DMS53 treated with DMSO at 0.1 percent for 48 hours (cell line): ENCODE measurements around the gene FAM124A.

Source experiments
- DNase-seq: peaks from one replicate; lab custom pipeline; 2025; ENCODE audit not compliant: unreplicated experiment; lab: John Stamatoyannopoulos, UW

The FAM124A gene

DNA sequence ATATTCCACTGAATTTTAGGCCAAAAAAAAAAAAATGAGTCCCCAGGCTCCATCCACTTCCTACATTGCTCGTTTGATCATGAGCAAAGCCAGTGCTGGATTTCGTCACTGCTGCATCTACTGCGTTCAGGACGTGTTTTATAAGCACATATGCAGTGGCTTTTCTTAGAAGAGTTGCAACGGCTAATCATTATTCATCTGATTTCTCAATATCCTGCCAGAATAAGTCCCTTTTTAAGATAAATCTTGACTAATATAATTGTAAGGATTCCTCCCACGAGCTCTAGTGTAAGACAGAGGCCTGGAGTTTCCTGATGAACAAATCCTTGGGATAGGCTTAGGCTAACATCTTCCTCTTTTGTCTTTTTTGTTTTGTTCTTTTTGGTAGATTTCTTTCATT lies 19.5 kb downstream of the FAM124A start:
- no peak for DNase-seq

DNA sequence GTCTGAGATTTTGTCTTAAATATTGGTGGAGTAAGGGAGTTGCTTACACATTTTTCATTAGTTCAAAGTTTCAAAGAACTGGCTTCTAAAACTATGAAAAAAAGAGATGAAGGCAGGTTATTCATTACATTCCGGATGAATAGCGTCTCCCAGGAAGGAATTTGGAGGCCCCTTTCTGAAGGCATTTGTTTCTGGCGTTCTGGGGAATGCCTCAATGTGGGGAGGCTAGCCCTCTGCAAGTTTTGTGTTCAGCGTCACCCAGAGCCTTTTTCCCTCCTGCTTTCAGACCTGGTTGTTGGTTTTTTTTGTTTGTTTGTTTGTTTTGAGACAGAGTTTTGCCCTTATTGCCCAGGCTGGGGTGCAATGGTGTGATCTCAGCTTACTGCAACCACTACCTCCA lies 21.0 kb downstream of the FAM124A start:
- DNase-seq = no peak

DNA sequence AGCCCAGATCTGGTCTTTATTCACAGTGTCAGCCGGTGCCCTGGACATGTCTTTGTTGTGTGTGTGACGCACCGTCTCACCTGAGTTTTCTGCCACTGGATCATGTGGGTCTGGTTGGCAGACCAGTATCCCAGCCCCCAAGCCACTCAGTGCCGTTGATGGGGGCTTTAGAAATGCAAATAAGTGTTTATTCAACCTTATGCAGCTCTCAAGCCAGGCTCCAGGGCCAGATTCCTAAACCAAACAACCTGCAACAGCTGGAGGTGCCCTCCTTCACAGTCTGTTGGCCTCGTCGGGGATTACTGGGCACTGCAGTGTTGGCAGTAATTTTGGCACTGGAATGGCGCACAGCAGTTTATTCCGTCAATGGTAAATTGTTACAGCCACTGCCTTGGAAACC lies 21.6 kb downstream of the FAM124A start:
- no peak for DNase-seq

DNA sequence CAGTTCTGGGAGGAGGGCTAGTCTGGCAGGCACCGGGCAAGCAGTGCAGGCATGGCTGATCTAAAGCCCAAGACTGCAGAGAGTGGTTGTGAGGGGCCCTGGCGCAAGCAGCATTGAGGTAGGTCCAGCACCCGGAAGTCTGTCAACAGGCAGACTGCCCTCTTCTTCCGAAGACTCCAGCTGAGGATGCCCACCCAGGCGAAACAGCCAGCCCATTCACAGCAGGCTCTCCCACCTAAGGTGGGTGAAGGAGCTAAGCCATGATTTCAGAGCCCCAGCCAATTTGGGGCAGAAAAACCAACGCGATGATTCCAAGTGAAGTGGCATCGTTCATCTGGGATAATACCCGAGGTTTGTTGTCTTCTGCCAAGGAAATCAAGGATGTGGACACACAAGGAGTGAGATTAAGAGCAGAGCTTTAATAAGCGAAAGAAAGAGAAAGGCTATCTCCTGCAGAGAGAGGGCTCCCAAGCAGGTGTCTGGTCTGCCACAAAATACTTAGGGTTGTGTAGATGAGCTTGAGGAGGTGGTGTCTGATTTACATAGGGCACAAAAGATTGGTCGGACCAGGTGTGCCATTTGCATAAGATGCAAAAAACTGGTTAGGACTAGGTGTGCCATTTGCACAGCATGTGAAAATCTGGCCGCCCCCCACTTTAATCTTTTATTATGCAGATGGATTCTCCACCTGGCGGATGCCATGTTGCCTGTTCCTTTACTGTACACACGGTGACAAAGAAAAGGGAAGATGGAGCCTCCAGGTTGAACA lies 22.6 kb downstream of the FAM124A start:
- no peak for DNase-seq

DNA sequence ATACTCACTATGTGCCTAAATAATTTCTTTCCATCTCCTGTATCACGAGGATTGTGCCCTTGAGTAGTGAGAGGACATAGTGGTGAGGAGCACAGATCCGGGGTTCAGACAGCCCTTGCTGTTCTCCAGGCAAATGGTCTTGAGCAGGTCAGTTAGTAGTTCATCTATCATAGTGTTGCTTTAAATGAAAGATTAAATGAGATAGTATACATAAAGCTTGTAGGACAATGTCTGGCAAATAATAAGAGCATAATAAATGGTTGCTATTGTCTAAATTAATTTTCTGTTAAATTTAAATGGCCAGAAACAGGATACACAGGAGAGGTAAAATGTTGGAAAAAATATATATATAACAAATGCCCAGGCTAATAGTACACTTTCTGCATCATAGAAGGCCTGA lies 23.4 kb downstream of the FAM124A start:
- DNase-seq = no peak

DNA sequence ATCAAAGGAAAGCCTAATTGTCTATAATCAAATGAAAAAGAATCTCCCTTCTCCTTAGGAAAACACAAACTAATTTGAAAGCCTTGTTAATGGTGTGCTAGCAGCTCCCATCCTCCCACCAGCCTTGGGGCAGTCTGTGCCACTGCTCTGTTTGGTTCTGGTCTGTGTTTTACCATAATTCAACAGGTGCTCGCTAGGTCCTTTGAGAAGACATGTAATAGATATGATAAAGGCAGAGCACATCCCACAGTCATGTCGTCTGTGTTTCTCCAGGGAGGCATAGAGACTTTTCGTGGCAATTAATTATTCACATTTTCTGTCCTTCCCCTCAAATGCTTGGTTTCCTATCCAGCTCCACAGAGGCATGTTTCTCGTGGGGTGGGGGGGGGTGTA lies 23.8 kb downstream of the FAM124A start:
- DNase-seq = no peak

DNA sequence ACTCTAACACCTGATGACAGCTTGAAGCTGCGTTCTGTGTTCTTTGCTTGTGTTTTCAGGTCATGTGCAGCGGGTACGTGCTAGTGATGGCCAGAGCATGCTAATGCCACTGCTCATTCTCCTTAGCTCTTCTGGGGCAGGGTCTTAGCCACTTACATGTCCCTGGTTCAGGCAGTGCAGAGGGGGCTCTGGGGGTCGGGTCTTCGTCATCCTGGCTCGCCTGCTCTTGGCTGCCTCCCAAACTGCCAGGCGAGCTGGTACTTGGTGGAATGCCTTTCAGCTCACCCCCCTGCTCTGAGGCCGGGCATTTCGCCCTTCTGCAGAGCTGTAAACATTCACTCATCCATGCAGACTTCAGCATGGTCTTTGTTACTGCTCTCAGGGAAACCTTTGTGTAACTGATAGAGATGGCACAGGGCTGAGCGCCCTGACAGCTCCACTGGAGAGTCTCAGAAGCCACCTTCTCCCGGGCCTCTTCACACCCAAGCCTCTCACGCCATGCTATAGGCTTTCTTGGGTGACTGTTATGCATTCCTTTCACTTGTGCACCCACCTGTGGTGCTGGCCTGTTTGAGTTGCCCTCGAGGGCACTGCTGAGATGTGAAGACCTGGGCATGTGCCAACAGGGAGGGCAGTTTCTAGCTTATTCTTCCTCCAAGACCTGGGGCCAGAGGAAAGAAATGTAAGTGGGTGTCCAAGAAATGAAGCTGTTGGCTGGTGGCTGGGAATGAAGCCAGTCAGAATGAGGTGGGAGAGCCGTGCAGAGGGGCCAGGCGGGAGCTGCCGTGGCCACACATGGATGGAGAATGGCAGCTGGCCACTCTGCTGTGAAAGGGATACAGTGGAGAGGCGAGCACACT lies 24.4 kb downstream of the FAM124A start:
- DNase-seq = no peak

DNA sequence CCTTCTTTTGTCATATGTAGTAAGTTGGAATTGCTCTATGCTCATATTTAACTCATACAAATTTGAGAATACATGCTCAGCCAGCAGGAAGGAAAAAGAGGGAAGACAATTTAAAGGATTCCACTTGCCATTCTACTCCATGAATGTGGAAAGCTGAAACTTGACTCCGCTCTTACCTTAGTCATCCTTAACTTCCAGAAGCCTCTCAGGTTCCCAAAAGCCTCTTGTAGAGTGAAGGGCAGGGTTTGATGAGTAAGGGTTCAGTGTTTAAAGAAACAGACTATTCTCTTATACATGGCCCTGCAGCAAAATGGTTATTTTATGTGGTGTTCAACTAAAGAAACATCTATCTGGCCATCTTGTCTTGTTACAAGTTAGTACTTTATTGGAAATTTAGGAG lies 27.1 kb downstream of the FAM124A start:
- no peak for DNase-seq

DNA sequence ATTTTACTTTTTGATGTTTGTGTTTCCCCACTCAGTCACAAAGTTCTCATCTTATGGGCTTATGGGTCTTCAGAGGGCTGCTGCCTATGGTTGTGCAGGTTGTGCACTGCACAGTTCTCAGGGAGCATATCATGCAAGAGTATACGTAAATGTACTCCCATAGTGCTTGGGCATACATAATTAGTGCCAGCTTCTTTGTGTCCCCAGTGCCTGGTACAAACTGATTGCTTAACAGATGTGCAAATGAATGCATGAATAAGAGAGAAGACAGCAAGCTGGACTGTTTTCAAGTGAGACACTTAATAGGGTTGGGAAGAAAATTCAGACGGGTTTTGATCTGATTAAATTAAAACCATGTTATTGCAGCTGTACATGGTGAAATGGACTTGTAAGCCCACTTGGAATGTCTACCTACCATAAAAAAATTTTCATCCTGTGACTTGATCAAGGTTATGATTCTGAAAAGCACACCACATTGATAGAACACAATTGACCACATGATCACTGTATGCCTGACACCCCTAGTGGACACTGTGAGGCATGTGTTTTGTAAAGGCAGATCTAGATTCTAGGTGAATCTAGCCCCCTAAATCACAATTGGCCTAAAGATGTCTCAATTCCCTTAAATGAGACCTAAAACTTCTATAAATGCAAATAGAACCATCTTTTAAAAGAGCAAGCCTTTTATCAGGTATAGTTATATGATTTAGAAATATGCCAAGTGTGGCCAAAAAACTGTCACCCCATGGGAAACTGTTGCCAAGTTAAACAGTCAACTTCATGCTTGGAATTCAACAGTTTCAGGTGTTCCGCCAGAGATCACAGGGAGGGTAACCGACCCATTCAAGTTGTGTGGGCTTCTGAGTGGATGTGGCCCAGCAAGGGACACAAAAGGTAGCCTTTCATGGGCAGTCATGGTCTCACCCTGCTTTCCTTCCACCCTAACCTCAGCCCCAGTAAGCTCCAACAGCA lies 27.9 kb downstream of the FAM124A start:
- no peak for DNase-seq

DNA sequence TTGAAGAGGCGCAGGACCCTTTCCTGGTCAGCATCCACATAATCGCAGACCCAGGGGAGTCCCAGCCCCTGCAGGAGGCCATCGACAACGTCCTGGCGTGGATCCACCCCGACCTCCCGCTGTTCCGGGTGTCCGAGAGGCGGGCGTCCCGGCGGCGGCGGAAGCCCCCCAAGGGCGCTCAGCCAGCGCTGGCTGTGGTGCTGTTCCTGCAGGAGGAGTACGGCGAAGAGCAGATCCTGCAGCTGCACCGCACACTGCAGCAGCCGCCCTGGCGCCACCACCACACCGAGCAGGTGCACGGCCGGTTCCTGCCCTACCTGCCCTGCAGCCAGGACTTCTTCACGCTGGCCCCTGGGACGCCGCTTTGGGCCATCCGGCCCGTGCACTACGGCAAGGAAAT lies 29.3 kb downstream of the FAM124A start:
- DNase-seq = no peak

DNA sequence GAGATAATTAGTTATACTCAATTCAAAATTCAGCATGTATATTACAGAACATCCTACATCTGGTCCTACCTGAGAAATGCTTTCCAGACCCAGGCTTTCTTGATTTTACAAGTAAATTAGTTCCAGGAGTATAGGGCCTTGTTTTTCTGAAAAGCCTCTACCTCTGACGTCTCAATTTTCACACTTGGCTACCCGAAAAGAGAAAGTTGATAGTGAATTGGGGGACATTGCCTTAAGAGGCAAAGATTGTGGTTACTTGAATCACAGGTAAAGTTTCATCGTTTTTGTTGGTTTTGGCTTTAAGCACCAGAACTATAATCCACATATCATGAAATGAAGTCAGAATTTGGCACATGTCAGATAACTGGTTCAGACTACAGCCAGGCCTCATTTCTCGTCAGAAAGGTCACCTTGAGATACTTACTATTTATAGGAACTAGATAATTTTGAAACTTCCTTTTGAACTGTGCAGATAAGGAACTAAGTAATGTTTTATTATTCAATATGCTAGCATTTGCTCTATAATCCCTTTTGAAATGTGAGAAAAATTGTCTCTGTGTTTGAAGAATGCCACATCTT lies 30.8 kb downstream of the FAM124A start:
- no peak for DNase-seq

DNA sequence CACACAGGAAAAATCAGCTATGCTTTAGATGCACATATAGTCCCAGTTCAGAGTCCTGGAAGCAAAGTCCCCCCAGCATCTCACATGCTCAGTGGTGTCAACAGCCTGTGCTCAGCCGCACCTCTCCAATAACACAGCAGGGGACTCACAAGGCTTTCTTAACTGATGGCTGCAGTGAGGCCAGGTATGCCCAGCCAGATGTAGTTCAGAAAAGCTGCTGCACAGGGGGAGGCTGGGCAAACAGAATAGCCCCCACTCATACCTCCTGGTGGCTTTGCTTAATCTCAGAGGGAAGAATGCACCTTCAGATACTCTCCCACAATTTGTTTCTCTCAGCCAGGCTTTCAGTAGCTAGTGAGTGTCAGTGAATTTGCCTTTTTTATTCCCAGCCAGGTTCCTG lies 33.4 kb downstream of the FAM124A start:
- DNase-seq = no peak

DNA sequence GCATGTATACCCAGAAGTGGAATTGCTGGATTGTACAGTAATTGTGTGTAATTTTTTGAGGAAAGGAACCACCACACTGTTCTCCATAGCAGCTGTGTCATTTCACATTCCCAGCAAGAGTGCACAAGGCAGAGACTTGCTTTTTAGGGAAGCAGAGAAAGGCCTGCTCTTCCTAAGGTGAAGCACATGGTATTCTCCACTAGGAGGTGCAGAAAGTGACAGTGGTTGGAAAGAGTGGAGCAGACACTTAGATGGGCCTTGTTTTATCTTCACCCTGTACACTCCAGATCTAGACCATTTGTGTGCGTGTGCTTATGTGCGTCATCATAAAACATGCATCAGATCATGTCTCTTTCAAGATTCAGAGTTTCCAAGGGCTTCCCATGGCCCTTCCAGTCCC lies 35.0 kb downstream of the FAM124A start:
- DNase-seq = no peak

DNA sequence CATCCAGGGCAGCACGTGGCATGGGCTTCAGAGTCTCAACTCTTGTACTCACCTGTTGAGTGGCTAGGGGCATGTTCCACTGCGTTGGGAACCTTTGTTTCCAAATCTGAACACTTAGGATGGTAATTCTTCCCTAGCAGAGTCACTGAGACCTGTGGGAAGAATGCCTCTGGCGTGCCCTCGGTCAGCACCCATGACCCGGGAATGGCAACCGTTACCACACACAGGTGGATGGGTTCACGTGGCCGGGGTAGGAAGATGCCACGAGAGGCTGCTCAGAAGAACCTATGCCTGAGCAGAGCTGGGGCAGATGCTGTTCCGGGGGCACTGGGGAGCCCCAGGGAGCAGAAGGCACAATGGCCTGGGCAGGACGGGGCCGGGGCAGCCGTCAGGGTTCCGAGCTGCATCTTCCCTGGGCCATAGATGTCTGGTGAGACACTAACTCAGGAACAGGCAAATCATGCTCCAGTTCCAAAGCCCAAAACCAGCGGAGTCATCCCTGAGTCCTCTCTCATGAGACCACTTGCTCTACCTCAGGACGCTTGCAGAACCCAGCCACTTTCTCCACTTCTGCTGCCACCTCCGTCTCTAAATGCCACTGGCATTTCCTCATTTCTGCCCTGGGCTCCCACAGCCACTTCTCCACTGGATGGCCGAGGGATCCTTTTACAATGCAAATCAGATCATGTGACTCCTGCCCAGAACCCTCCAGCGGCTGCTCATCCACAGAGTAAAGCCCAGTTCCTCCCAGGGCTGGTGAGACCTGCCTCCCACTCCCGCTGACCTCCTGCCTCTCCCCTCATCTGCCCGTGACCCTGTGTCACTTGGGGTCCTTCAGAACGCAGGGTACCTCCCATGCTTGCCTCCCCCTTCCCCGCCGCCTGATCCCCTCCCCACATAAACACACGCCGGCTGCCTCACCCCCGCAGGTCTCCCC lies 36.7 kb downstream of the FAM124A start:
- no peak for DNase-seq

DNA sequence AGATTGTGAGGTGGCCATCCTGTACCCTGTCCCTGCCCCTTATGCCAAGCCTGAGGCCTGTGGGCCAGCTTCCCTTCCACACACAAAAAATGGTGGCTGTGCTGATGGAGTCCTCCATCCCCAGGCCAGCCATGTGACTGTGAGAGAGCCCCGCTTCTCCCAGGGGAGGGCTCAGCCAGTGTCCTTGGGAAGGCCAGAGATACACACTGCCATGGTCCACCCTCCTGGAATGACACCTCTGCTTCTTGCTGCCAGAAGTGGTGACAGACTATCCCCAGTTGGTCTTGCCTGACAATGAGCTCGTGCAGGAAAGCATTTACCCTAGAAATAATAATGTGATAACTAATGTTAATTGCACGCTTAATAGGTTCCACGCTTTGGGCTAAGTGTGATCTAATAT lies 38.0 kb downstream of the FAM124A start:
- no peak for DNase-seq

DNA sequence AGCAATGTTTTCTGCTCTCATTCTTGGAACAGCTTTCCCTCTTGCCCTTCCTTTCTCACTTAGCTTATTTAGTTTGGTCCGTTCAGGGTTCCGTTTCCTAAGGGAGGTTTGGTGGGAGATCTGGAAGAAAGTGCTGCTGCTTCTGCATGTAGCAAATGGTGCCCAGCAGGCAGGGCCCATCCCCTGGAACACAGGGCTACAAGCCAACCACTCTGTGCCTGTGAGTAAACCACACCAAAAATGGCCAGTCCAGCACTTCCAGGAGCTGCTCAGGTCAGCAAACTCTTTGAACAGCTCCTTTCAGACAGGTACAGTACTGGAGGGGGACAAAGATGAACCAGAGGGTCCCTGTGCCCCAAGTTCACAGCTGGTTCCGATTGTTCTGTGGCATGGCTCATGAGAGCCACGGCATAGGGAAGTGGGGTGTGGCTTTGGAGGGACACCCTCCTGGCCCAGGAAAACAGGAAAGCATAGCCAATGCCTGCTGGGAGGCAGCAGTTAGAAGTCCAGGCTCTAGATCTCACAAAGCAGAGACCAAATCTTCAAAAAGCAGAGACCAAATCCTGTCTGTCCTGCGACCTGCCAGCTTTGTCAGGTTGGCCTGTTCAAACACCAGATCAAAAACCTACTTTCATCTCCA lies 39.5 kb downstream of the FAM124A start:
- no peak for DNase-seq

DNA sequence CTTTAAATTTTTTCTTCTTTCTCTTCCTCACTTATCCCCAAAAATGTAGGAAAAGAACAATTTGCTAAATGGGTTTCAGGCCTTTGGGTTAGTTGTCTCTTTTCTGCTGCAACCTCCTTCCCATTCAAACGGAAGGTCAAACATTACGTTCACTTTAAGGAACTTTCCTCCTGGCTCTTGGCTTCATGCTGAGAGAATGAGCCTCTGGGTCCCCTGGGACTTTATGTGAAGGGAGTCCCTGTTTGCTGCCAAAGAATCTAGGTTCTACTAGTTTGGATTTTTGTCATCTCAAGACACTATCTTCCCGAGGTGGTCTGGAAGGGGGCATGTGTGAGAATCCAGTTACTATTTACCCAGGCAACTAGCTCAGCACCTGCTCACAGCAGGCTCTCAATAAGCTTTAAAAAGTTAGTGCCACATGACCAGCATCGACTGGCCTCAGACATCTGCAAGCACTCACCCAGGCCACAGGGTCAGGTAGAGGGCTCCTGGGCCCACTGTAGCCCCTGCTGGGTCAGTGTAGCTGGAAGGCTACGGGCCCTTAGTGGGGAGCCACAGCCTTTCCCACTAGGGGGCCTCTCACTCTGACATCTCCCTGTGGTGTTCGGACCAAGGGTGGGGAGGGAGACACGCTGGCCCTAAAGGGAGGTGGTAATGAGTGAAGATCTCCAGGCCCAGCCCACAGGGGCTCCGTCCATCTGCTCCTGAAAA lies 40.5 kb downstream of the FAM124A start:
- no peak for DNase-seq

DNA sequence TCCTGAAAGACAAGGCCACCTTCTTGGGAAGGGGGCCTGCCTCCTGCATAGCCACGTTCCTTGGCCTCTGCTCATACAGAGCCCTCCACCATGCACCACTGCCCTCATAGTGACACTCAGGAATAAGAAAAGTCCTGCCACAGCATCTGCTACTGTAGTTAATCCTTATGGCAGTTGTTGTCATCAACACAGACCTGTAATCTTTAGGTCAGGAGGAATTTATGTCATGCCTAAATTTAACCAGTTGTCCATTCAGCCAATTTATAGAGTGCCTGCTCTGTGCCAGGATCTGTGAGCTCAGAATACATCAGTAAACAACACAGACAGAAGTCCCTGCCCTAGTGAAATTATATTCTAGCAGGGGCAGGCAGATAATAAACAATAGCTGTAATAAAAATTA lies 44.4 kb downstream of the FAM124A start:
- no peak for DNase-seq

DNA sequence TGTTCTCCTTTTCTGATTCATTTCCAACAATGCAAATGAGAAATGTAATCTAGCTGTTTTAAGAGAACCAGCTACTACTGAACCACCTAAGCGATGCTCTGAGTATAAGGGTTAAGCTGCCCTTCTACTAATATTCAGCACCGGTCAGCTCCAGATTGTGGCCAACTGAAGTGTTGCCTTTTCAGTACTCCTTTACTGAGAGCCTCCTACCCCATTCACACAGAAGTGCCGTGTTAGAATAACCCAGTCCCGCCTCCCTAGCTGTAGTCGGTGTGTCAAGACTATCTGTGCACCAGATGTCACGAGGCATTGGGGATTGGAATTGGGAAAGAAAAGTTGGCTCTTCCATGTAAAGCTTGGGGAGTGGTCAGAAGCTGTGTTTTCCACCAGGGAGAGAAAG lies 45.4 kb downstream of the FAM124A start:
- no peak for DNase-seq
